ENCODE results near the gene ZNF106.

Gene ZNF106

DNA sequence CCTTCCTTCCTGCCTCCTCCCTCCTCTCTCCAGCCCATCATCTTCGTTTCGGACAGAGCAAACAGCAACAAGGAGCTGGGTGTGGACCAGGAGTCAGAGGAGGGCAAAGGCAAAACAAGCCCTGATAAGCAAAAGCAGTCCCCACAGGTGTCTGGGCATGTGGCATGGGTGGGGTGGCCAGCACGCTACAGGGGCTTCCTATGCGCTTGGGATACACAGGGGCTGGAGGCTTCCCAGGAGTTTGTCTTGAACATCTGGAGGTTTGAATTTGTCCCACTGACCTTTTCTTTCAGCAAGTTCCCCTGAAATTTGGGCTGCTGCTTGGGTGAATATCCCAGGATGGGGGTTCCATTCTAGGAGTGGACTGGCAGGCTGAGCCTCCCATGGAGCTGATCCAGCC lies 82.8 kb downstream of the ZNF106 start:
- Histone ChIP-seq H4K12ac (ENCODE audit: low read depth, low read length) (no peak overlapping the region), H3K36me3 (ENCODE audit: control insufficient read depth in 1 of 2, insufficient read depth in 2 of 2, low read length in 2 of 2) (peaks cover 6 to 17% of the 10 kb centered on the region in 2 experiments), H3K4ac (ENCODE audit: low read depth, low read length) (no peak overlapping the region), H3K18ac (ENCODE audit: low read length) (no peak overlapping the region), H3K14ac (ENCODE audit: low read length) (no peak overlapping the region), H3K27ac (ENCODE audit: low read depth, low read length) (no peak overlapping the region), H3K4me1 (ENCODE audit: control insufficient read depth in 1 of 2, insufficient read depth in 2 of 2, low read length in 2 of 2) (no peaks in the 10 kb centered on the region), H3K9me3 (ENCODE audit: insufficient read depth, low read depth, low read length) (no peaks in the 10 kb centered on the region), H3K79me1 (ENCODE audit: low read length) (no peaks in the 10 kb centered on the region), H2BK5ac (ENCODE audit: low read depth, low read length, poor library complexity) (no peak overlapping the region), H2AFZ (ENCODE audit: insufficient read depth, low read length, poor library complexity) (no peak overlapping the region), H3K9ac (ENCODE audit: low read length) (peak overlapping the region; percentile 31), H3K79me2 (ENCODE audit: control insufficient read depth, insufficient read depth, low read length, poor library complexity) (no peaks in the 10 kb centered on the region), H3K27me3 (ENCODE audit: insufficient read depth, low read length) (no peaks in the 10 kb centered on the region), H3K4me2 (ENCODE audit: low read length) (no peak overlapping the region), H4K8ac (ENCODE audit: low read depth, low read length) (no peak overlapping the region), H3K23ac (ENCODE audit: low read length) (no peak overlapping the region), H3K4me3 (ENCODE audit: low read depth, low read length) (no peak overlapping the region), H4K91ac (ENCODE audit: low read depth, low read length) (no peak overlapping the region), H2BK12ac (ENCODE audit: low read length) (no peak overlapping the region), H2BK120ac (ENCODE audit: insufficient read depth, low read length, poor library complexity) (no peak overlapping the region), H2AK5ac (ENCODE audit: low read length) (no peak overlapping the region)
- no peak for DNase-seq
- no CpG with 5 or more reads among the region's 4 CpGs for WGBS (ENCODE audit: extremely low coverage, insufficient coverage, insufficient read length)

DNA sequence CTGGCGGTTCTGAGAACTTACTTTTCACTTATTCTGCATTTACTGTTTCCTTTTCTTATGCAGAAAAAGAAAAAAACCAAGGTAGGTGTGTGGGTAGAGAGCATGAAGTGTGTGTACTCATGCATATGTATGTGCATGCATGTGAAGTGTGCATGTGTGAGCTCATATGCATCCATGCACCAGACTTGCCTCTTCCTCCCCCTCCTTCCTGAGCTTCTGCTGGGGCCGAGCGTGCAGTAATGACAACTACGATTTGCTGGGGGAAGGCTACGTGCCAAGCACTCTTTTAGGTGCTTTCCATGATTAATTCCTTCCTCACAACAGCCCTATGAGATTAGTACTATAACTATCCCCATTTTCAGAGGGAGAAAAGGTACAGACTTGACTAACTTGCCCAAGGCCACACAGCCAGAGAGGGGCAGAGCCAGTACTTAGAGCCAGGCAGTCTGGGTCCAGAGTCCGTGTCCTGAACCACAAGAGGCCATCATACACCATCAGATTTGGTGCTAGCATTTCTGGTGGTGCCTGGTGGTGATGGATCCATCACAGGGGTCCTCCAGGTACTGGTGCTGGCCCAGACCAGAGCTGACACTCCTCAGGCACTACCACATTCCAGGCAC lies 85.0 kb downstream of the ZNF106 start:
- Histone ChIP-seq H3K18ac (ENCODE audit: low read length) (no peak overlapping the region), H2AFZ (ENCODE audit: insufficient read depth, low read length, poor library complexity) (no peak overlapping the region), H3K27me3 (ENCODE audit: insufficient read depth, low read length) (no peaks in the 10 kb centered on the region), H3K36me3 (ENCODE audit: control insufficient read depth in 1 of 2, insufficient read depth in 2 of 2, low read length in 2 of 2) (peaks cover 0 to 6% of the 10 kb centered on the region in 2 experiments), H2BK120ac (ENCODE audit: insufficient read depth, low read length, poor library complexity) (no peak overlapping the region), H4K91ac (ENCODE audit: low read depth, low read length) (no peak overlapping the region), H2BK12ac (ENCODE audit: low read length) (no peak overlapping the region), H3K4me1 (ENCODE audit: control insufficient read depth in 1 of 2, insufficient read depth in 2 of 2, low read length in 2 of 2) (no peaks in the 10 kb centered on the region), H3K4ac (ENCODE audit: low read depth, low read length) (no peak overlapping the region), H3K23ac (ENCODE audit: low read length) (no peak overlapping the region), H3K27ac (ENCODE audit: low read depth, low read length) (no peak overlapping the region), H3K9ac (ENCODE audit: low read length) (no peak overlapping the region), H2BK5ac (ENCODE audit: low read depth, low read length, poor library complexity) (no peak overlapping the region), H3K4me3 (ENCODE audit: low read depth, low read length) (no peak overlapping the region), H3K4me2 (ENCODE audit: low read length) (no peak overlapping the region), H2AK5ac (ENCODE audit: low read length) (no peak overlapping the region), H3K9me3 (ENCODE audit: insufficient read depth, low read depth, low read length) (no peaks in the 10 kb centered on the region), H3K79me2 (ENCODE audit: control insufficient read depth, insufficient read depth, low read length, poor library complexity) (no peaks in the 10 kb centered on the region), H3K79me1 (ENCODE audit: low read length) (no peaks in the 10 kb centered on the region), H4K12ac (ENCODE audit: low read depth, low read length) (no peak overlapping the region), H4K8ac (ENCODE audit: low read depth, low read length) (no peak overlapping the region), H3K14ac (ENCODE audit: low read length) (no peak overlapping the region)
- no peak for DNase-seq
- WGBS (ENCODE audit: extremely low coverage, insufficient coverage, insufficient read length): no CpG with 5 or more reads among the region's 6 CpGs

DNA sequence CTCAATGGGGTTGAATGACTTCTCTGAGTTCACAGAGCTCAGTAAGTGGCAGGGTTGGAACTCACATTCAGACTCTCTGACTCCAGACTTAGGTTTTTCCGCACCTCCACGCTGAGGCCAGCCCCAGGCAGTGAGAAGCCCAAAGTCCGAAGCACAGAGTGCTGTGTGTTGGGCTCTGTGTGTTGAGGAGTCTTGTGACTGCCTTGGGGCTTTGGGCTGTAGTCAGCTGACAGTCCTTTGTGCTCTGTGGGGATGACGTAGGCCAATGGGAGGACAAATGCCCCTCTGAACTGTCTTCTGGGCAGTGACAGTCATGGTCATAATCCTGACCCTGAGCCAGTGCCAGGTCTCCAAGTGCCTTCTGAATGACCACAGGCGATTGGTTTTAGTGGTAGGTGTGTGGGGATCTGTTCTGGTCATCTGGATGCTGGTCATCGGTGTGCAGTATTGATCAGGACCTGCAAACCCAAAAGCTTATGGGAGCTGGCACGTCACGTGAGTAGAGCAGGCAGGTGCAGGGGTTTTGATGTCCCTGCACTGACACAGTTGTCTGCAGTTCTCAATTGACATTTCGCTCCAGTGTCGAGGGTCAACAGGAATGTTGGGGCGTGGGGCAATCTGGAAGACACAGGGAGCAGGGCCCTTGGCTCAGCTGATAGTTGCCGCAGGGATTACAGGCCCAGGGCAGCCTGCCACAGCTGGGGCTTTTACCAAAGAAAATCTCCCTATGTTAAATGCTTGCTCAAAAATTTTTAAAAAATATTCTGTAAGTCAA lies 86.3 kb downstream of the ZNF106 start:
- no peak overlapping the region for H2BK120ac ChIP-seq (ENCODE audit: insufficient read depth, low read length, poor library complexity)
- no peak overlapping the region for H3K4ac ChIP-seq (ENCODE audit: low read depth, low read length)
- no peak overlapping the region for H3K27ac ChIP-seq (ENCODE audit: low read depth, low read length)
- no peaks in the 10 kb centered on the region for H3K79me2 ChIP-seq (ENCODE audit: control insufficient read depth, insufficient read depth, low read length, poor library complexity)
- no CpG with 5 or more reads among the region's 12 CpGs for WGBS (ENCODE audit: extremely low coverage, insufficient coverage, insufficient read length)
- H2BK12ac ChIP-seq (ENCODE audit: low read length): no peak overlapping the region
- no peak for DNase-seq
- no peak overlapping the region for H2AFZ ChIP-seq (ENCODE audit: insufficient read depth, low read length, poor library complexity)
- H3K4me1 ChIP-seq (ENCODE audit: control insufficient read depth in 1 of 2, insufficient read depth in 2 of 2, low read length in 2 of 2): no peaks in the 10 kb centered on the region
- no peak overlapping the region for H3K18ac ChIP-seq (ENCODE audit: low read length)
- H3K4me2 ChIP-seq (ENCODE audit: low read length): no peak overlapping the region
- no peaks in the 10 kb centered on the region for H3K36me3 ChIP-seq (ENCODE audit: control insufficient read depth in 1 of 2, insufficient read depth in 2 of 2, low read length in 2 of 2)
- H3K4me3 ChIP-seq (ENCODE audit: low read depth, low read length): no peak overlapping the region
- H4K8ac ChIP-seq (ENCODE audit: low read depth, low read length): no peak overlapping the region
- H3K9ac ChIP-seq (ENCODE audit: low read length): no peak overlapping the region
- no peak overlapping the region for H2AK5ac ChIP-seq (ENCODE audit: low read length)
- H3K14ac ChIP-seq (ENCODE audit: low read length): no peak overlapping the region
- H3K23ac ChIP-seq (ENCODE audit: low read length): no peak overlapping the region
- H3K9me3 ChIP-seq (ENCODE audit: insufficient read depth, low read depth, low read length): no peaks in the 10 kb centered on the region
- no peaks in the 10 kb centered on the region for H3K27me3 ChIP-seq (ENCODE audit: insufficient read depth, low read length)
- no peaks in the 10 kb centered on the region for H3K79me1 ChIP-seq (ENCODE audit: low read length)
- no peak overlapping the region for H4K12ac ChIP-seq (ENCODE audit: low read depth, low read length)
- no peak overlapping the region for H4K91ac ChIP-seq (ENCODE audit: low read depth, low read length)
- no peak overlapping the region for H2BK5ac ChIP-seq (ENCODE audit: low read depth, low read length, poor library complexity)

DNA sequence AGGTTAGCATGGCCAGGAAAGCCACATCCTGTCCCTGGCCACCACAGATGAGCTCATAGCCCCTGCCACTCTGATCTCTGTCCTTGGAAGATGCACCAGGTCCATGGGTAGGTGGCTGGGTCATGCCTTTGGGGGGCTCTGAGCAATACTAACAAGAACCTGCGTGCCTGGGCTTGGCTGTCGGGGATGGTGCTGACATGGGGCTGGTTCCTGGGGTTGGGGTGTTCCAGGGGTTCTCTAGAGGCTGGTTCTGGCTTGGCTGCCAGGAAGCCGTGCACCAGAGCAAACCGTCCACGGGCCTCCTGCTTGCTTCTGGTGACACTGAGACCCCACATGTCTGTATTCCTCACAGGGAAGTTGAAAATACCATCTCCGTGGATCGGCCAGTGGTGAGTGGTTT lies 87.6 kb downstream of the ZNF106 start:
- Histone ChIP-seq H3K4me1 (ENCODE audit: control insufficient read depth in 1 of 2, insufficient read depth in 2 of 2, low read length in 2 of 2) (no peaks in the 10 kb centered on the region), H3K4me3 (ENCODE audit: low read depth, low read length) (no peak overlapping the region), H2BK120ac (ENCODE audit: insufficient read depth, low read length, poor library complexity) (no peak overlapping the region), H3K36me3 (ENCODE audit: control insufficient read depth in 1 of 2, insufficient read depth in 2 of 2, low read length in 2 of 2) (no peaks in the 10 kb centered on the region), H3K14ac (ENCODE audit: low read length) (no peak overlapping the region), H3K79me1 (ENCODE audit: low read length) (no peaks in the 10 kb centered on the region), H4K8ac (ENCODE audit: low read depth, low read length) (no peak overlapping the region), H2AFZ (ENCODE audit: insufficient read depth, low read length, poor library complexity) (no peak overlapping the region), H3K23ac (ENCODE audit: low read length) (no peak overlapping the region), H2BK12ac (ENCODE audit: low read length) (no peak overlapping the region), H3K4me2 (ENCODE audit: low read length) (no peak overlapping the region), H2BK5ac (ENCODE audit: low read depth, low read length, poor library complexity) (no peak overlapping the region), H4K12ac (ENCODE audit: low read depth, low read length) (no peak overlapping the region), H3K9ac (ENCODE audit: low read length) (no peak overlapping the region), H3K4ac (ENCODE audit: low read depth, low read length) (no peak overlapping the region), H3K18ac (ENCODE audit: low read length) (no peak overlapping the region), H3K9me3 (ENCODE audit: insufficient read depth, low read depth, low read length) (no peaks in the 10 kb centered on the region), H3K27ac (ENCODE audit: low read depth, low read length) (no peak overlapping the region), H3K79me2 (ENCODE audit: control insufficient read depth, insufficient read depth, low read length, poor library complexity) (no peaks in the 10 kb centered on the region), H3K27me3 (ENCODE audit: insufficient read depth, low read length) (no peaks in the 10 kb centered on the region), H2AK5ac (ENCODE audit: low read length) (no peak overlapping the region), H4K91ac (ENCODE audit: low read depth, low read length) (no peak overlapping the region)
- DNase-seq: no peak
- WGBS (ENCODE audit: extremely low coverage, insufficient coverage, insufficient read length): no CpG with 5 or more reads among the region's 7 CpGs

Measured in trophoblast cell (in vitro differentiated cells and primary cell).